Measurements from ENCODE around the gene PRPSAP1. TPM values are rescaled to one million over a fixed set of nuclear protein-coding genes. Genes with fewer than 3 reads are reported as not detected.
A peak's percentile ranks its signal among the peaks of the same experiment; 100 is the strongest.

PRPSAP1 gene
- total RNA-seq, 4 donors from 2014 or later, result 10.2 to 23.4 (median 15.9) TPM

- TF ChIP-seq CTCF (IDR thresholded peaks at IDR 0.05 in 4 of 5, conservative IDR thresholded peaks at IDR 0.05 in 1 of 5) (no peak), POLR2A (IDR thresholded peaks at IDR 0.05) (no peak)
- no peaks in the 10 kb centered on the region for H3K27me3 ChIP-seq
- ATAC-seq (no peak), DNase-seq (no peak)
- peaks cover 3 to 7% of the 10 kb centered on the region in 2 donors for H3K4me1 ChIP-seq
- peak overlapping the region in 1 of 4 donors; percentile 31 for H3K27ac ChIP-seq
- intact Hi-C loops (cut with DNase I; ENCODE audit: low total_unique reads), result no loop called here
- no peak overlapping the region for H3K4me3 ChIP-seq
- peaks cover 0 to 36% of the 10 kb centered on the region in 2 donors for H3K36me3 ChIP-seq
- no peaks in the 10 kb centered on the region for H3K9me3 ChIP-seq
- in situ Hi-C loops (cut with MboI; ENCODE audit: low sequenced_read_pairs in 4 of 4), result no loop called here
Observed at GRCh38 chr17:76326306-76326705, 27.4 kb downstream of the PRPSAP1 start.

GRCh38 chr17:76318586-76318985, 35.1 kb downstream of the PRPSAP1 start:
- in situ Hi-C loops (cut with MboI; ENCODE audit: low sequenced_read_pairs in 4 of 4), result no loop called here
- Histone ChIP-seq H3K27ac (no peak overlapping the region), H3K36me3 (peaks cover 0 to 10% of the 10 kb centered on the region in 2 donors), H3K9me3 (no peaks in the 10 kb centered on the region), H3K4me1 (no peaks in the 10 kb centered on the region), H3K27me3 (no peaks in the 10 kb centered on the region), H3K4me3 (no peak overlapping the region)
- DNase-seq (no peak), ATAC-seq (no peak)
- intact Hi-C loops (cut with DNase I; ENCODE audit: low total_unique reads), result no loop called here
- TF ChIP-seq CTCF (IDR thresholded peaks at IDR 0.05 in 4 of 5, conservative IDR thresholded peaks at IDR 0.05 in 1 of 5) (no peak), POLR2A (IDR thresholded peaks at IDR 0.05) (no peak)

GRCh38 chr17:76317535-76317934, 36.2 kb downstream of the PRPSAP1 start:
- Histone ChIP-seq H3K27ac (no peak overlapping the region), H3K4me1 (no peaks in the 10 kb centered on the region), H3K9me3 (no peaks in the 10 kb centered on the region), H3K36me3 (peaks cover 0 to 21% of the 10 kb centered on the region in 2 donors), H3K27me3 (no peaks in the 10 kb centered on the region), H3K4me3 (no peak overlapping the region)
- intact Hi-C loops (cut with DNase I; ENCODE audit: low total_unique reads), result no loop called here
- TF ChIP-seq CTCF (IDR thresholded peaks at IDR 0.05 in 4 of 5, conservative IDR thresholded peaks at IDR 0.05 in 1 of 5) (no peak), POLR2A (IDR thresholded peaks at IDR 0.05) (no peak)
- in situ Hi-C loops (cut with MboI; ENCODE audit: low sequenced_read_pairs in 4 of 4), result no loop called here
- ATAC-seq (no peak), DNase-seq (no peak)

GRCh38 chr17:76314392-76315227, 39.1 kb downstream of the PRPSAP1 start:
- intact Hi-C loops (cut with DNase I; ENCODE audit: low total_unique reads) (no loop called here), in situ Hi-C loops (cut with MboI; ENCODE audit: low sequenced_read_pairs in 4 of 4) (no loop called here)
- no peaks in the 10 kb centered on the region for H3K4me1 ChIP-seq
- no peaks in the 10 kb centered on the region for H3K9me3 ChIP-seq
- H3K36me3 ChIP-seq, result peaks cover 0 to 43% of the 10 kb centered on the region in 2 donors
- TF ChIP-seq CTCF (IDR thresholded peaks at IDR 0.05 in 4 of 5, conservative IDR thresholded peaks at IDR 0.05 in 1 of 5) (no peak), POLR2A (IDR thresholded peaks at IDR 0.05) (peak in 1 of 2 donors; percentile 35)
- DNase-seq (no peak), ATAC-seq (peak; percentile 30 to 70)
- H3K27ac ChIP-seq, result peak overlapping the region; percentile 24 to 64 (median 48)
- peak overlapping the region in 1 of 4 donors; percentile 11 for H3K4me3 ChIP-seq
- no peaks in the 10 kb centered on the region for H3K27me3 ChIP-seq
